ENCODE data around the gene DNAJA2.

GRCh38 chr16:46982335-46982734 is 8.9 kb upstream of the DNAJA2 start:
- TF ChIP-seq, protein P1, sequence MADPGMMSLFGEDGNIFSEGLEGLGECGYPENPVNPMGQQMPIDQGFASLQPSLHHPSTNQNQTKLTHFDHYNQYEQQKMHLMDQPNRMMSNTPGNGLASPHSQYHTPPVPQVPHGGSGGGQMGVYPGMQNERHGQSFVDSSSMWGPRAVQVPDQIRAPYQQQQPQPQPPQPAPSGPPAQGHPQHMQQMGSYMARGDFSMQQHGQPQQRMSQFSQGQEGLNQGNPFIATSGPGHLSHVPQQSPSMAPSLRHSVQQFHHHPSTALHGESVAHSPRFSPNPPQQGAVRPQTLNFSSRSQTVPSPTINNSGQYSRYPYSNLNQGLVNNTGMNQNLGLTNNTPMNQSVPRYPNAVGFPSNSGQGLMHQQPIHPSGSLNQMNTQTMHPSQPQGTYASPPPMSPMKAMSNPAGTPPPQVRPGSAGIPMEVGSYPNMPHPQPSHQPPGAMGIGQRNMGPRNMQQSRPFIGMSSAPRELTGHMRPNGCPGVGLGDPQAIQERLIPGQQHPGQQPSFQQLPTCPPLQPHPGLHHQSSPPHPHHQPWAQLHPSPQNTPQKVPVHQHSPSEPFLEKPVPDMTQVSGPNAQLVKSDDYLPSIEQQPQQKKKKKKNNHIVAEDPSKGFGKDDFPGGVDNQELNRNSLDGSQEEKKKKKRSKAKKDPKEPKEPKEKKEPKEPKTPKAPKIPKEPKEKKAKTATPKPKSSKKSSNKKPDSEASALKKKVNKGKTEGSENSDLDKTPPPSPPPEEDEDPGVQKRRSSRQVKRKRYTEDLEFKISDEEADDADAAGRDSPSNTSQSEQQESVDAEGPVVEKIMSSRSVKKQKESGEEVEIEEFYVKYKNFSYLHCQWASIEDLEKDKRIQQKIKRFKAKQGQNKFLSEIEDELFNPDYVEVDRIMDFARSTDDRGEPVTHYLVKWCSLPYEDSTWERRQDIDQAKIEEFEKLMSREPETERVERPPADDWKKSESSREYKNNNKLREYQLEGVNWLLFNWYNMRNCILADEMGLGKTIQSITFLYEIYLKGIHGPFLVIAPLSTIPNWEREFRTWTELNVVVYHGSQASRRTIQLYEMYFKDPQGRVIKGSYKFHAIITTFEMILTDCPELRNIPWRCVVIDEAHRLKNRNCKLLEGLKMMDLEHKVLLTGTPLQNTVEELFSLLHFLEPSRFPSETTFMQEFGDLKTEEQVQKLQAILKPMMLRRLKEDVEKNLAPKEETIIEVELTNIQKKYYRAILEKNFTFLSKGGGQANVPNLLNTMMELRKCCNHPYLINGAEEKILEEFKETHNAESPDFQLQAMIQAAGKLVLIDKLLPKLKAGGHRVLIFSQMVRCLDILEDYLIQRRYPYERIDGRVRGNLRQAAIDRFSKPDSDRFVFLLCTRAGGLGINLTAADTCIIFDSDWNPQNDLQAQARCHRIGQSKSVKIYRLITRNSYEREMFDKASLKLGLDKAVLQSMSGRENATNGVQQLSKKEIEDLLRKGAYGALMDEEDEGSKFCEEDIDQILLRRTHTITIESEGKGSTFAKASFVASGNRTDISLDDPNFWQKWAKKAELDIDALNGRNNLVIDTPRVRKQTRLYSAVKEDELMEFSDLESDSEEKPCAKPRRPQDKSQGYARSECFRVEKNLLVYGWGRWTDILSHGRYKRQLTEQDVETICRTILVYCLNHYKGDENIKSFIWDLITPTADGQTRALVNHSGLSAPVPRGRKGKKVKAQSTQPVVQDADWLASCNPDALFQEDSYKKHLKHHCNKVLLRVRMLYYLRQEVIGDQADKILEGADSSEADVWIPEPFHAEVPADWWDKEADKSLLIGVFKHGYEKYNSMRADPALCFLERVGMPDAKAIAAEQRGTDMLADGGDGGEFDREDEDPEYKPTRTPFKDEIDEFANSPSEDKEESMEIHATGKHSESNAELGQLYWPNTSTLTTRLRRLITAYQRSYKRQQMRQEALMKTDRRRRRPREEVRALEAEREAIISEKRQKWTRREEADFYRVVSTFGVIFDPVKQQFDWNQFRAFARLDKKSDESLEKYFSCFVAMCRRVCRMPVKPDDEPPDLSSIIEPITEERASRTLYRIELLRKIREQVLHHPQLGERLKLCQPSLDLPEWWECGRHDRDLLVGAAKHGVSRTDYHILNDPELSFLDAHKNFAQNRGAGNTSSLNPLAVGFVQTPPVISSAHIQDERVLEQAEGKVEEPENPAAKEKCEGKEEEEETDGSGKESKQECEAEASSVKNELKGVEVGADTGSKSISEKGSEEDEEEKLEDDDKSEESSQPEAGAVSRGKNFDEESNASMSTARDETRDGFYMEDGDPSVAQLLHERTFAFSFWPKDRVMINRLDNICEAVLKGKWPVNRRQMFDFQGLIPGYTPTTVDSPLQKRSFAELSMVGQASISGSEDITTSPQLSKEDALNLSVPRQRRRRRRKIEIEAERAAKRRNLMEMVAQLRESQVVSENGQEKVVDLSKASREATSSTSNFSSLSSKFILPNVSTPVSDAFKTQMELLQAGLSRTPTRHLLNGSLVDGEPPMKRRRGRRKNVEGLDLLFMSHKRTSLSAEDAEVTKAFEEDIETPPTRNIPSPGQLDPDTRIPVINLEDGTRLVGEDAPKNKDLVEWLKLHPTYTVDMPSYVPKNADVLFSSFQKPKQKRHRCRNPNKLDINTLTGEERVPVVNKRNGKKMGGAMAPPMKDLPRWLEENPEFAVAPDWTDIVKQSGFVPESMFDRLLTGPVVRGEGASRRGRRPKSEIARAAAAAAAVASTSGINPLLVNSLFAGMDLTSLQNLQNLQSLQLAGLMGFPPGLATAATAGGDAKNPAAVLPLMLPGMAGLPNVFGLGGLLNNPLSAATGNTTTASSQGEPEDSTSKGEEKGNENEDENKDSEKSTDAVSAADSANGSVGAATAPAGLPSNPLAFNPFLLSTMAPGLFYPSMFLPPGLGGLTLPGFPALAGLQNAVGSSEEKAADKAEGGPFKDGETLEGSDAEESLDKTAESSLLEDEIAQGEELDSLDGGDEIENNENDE (IDR thresholded peaks at IDR 0.05; ENCODE audit: insufficient replicate concordance, low read length) = no peak
- no peak for TF ChIP-seq SIX5 (IDR thresholded peaks at IDR 0.05; ENCODE audit: low read depth, low read length)
- TF ChIP-seq CTCF (IDR thresholded peaks at IDR 0.05; ENCODE audit: control extremely low read depth in 1 of 3, insufficient read depth in 1 of 3, low read depth in 1 of 3, low read length in 3 of 3) = no peak
- TF ChIP-seq CREB1 (IDR thresholded peaks at IDR 0.05) = no peak
- TF ChIP-seq PHF8 (conservative IDR thresholded peaks at IDR 0.05; ENCODE audit: low read depth, low read length) = no peak
- no peak for TF ChIP-seq POLR2A (IDR thresholded peaks at IDR 0.05; ENCODE audit: control extremely low read depth in 1 of 2, low read depth in 2 of 2, low read length in 2 of 2)
- TF ChIP-seq TAF1 (IDR thresholded peaks at IDR 0.05; ENCODE audit: low read depth, low read length) = no peak
- TF ChIP-seq BACH1 (IDR thresholded peaks at IDR 0.05; ENCODE audit: low read length) = no peak
- no peak for TF ChIP-seq ATF3 (IDR thresholded peaks at IDR 0.05; ENCODE audit: insufficient read depth, low read depth, low read length)
- no peak for TF ChIP-seq RAD21 (IDR thresholded peaks at IDR 0.05 in 1 of 2, conservative IDR thresholded peaks at IDR 0.05 in 1 of 2; ENCODE audit: low read depth in 2 of 2, low read length in 2 of 2)

Measured in H1 (cell line).